Ovary (tissue), 3 donors: ENCODE results near the gene TNIK.

Source experiments
- POLR2A ChIP-seq: fragments of 450-650 bp; IDR thresholded peaks from one replicate; pipeline ENCODE4 v1.6.1; 2017; ENCODE audit warnings: antibody characterized with exemption, mild to moderate bottlenecking, moderate library complexity
- TF ChIP-seq, protein P1 (sequence below), 3 donors: fragments of 450-650 bp in 2 of 3; fragments of 200-600 bp in 1 of 3; IDR thresholded peaks; one replicate each; pipeline versions ENCODE4 v1.5.1 to v1.8.0; 2016 to 2022; ENCODE audit warnings: antibody characterized with exemption in 3 of 3, mild to moderate bottlenecking in 1 of 3
- donor health status: DM: no; HTN: no; CAD: no.

DNA sequence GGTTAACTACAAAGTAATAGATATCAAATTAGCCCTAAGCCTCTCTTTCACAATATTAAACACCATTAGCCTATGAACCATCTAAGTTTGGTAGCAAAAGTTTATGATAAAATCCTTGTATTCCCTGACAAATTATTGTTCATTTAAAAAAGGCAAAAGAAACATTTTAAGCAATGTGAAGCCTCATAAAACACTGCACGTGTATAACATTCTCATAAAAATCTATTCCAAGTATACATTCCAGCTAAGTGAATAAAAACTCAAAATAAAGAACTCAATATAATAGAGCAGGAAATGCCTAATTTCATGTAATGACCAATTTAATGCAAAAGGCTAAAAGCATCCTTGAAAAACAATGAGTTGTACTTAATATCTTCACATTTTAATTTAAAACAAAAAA, 27.7 kb downstream of the TNIK start:
- TF ChIP-seq, protein P1, sequence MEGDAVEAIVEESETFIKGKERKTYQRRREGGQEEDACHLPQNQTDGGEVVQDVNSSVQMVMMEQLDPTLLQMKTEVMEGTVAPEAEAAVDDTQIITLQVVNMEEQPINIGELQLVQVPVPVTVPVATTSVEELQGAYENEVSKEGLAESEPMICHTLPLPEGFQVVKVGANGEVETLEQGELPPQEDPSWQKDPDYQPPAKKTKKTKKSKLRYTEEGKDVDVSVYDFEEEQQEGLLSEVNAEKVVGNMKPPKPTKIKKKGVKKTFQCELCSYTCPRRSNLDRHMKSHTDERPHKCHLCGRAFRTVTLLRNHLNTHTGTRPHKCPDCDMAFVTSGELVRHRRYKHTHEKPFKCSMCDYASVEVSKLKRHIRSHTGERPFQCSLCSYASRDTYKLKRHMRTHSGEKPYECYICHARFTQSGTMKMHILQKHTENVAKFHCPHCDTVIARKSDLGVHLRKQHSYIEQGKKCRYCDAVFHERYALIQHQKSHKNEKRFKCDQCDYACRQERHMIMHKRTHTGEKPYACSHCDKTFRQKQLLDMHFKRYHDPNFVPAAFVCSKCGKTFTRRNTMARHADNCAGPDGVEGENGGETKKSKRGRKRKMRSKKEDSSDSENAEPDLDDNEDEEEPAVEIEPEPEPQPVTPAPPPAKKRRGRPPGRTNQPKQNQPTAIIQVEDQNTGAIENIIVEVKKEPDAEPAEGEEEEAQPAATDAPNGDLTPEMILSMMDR (IDR thresholded peaks at IDR 0.05) = no peak
- no peak for TF ChIP-seq POLR2A
